ENCODE measurements around the gene BICDL1.

GRCh38 chr12:120142231-120142877 is 153.3 kb downstream of the BICDL1 start:
- TF ChIP-seq MAX (IDR thresholded peaks at IDR 0.05; ENCODE audit: insufficient read depth, insufficient read length) (no peak), POLR2A (IDR thresholded peaks at IDR 0.05; ENCODE audit: low read depth, low read length) (no peak), CTCF (IDR thresholded peaks at IDR 0.05; ENCODE audit: extremely low read depth in 1 of 2, insufficient read depth in 1 of 2, low read depth in 1 of 2, low read length in 2 of 2) (no peak)

Data from endothelial cell of umbilical vein (primary cell).